Stimulated activated naive CD8-positive, alpha-beta T cell treated with anti-CD3 and anti-CD28 coated beads, Interleukin-15, Interleukin-2, amounts not matched to agents 100 ng/mL and 50 ng/mL, for 24 hours (primary cell): ENCODE measurements around the gene TIMM44.
"Not testable (repeated sequence)": the region's sequence is repeated elsewhere in the genome, so short reads cannot be mapped to it uniquely, and the experiment has no call there.

Experiments used
- H3K27ac Mint-ChIP-seq: one replicate; pipeline ENCODE4 v1.8.0; 2021; ENCODE audit warnings: mild to moderate bottlenecking, mixed read lengths
- H3K27me3 Mint-ChIP-seq: one replicate; pipeline ENCODE4 v1.8.0; 2021; ENCODE audit warnings: mixed read lengths
- H3K36me3 Mint-ChIP-seq: one replicate; pipeline ENCODE4 v1.8.0; 2021; ENCODE audit warnings: low read depth, mixed read lengths
- H3K4me1 Mint-ChIP-seq: one replicate; pipeline ENCODE4 v1.8.0; 2021; ENCODE audit warnings: low read depth, mixed read lengths
- H3K4me3 Mint-ChIP-seq: one replicate; pipeline ENCODE4 v1.8.0; 2021; ENCODE audit warnings: mild to moderate bottlenecking, mixed read lengths
- H3K9me3 Mint-ChIP-seq: one replicate; pipeline ENCODE4 v1.8.0; 2021; ENCODE audit warnings: mixed read lengths

Gene TIMM44

DNA sequence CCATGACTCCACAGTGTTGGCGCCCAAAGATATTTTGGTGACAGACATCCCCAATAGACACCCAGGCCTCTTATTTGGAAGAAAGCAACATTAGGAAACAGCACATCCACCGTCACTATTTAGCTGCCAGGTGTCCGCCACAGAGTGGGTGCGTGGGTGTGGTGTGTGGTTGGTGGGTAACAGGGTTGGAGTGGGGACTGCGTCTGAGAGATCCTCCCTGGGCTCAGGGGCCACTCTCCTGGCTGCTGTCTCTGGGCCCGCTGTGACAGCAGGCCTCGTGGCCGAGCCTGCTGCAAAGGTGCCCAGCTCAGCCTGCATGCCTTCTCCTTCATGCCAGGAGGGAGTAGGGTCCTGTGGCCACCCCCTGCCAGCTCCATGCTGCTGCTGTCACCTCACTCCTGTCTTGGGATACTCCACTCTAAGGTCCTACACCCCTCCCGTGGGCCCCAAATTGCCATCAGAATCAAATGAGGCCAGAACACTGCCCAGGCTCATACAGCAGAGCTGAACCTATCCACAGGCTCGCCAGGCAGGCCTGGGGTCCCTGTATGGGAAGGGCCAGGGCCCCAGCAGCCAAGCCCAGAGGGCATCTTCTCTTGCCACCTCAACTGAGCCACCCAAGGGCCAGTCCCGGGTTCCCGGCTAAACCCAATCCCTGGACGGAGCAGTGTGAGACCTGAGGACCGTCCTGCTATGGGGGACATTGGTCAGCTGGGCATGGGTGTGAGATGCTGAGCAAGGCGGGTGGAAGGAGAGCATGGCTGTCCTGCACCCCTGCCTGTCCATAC, 24.7 kb upstream of the TIMM44 start:
- H3K4me1 Mint-ChIP-seq, result no peaks in the 10 kb centered on the region
- H3K27ac Mint-ChIP-seq, result no peak overlapping the region
- H3K4me3 Mint-ChIP-seq, result no peak overlapping the region
- peaks cover 30% of the 10 kb centered on the region for H3K36me3 Mint-ChIP-seq
- no peaks in the 10 kb centered on the region for H3K9me3 Mint-ChIP-seq
- H3K27me3 Mint-ChIP-seq, result no peaks in the 10 kb centered on the region

- Mint-ChIP-seq H3K27ac (no peak overlapping the region), H3K4me1 (no peaks in the 10 kb centered on the region), H3K36me3 (peaks cover 39% of the 10 kb centered on the region), H3K27me3 (no peaks in the 10 kb centered on the region), H3K9me3 (no peaks in the 10 kb centered on the region), H3K4me3 (no peak overlapping the region)
Measured at GRCh38 chr19:7965921-7966665, 22.6 kb upstream of the TIMM44 start.

GRCh38 chr19:7965259-7965841, 21.9 kb upstream of the TIMM44 start:
- peaks cover 41% of the 10 kb centered on the region for H3K36me3 Mint-ChIP-seq
- no peak overlapping the region for H3K4me3 Mint-ChIP-seq
- no peaks in the 10 kb centered on the region for H3K9me3 Mint-ChIP-seq
- H3K27ac Mint-ChIP-seq, result peak overlapping the region; percentile 55
- H3K27me3 Mint-ChIP-seq, result no peaks in the 10 kb centered on the region
- H3K4me1 Mint-ChIP-seq, result no peaks in the 10 kb centered on the region

GRCh38 chr19:7963566-7963965, 20.1 kb upstream of the TIMM44 start:
- H3K4me3 Mint-ChIP-seq, result no peak overlapping the region
- H3K36me3 Mint-ChIP-seq, result peaks cover 47% of the 10 kb centered on the region
- H3K9me3 Mint-ChIP-seq, result no peaks in the 10 kb centered on the region
- no peak overlapping the region for H3K27ac Mint-ChIP-seq
- H3K27me3 Mint-ChIP-seq, result no peaks in the 10 kb centered on the region
- H3K4me1 Mint-ChIP-seq, result peaks cover 7% of the 10 kb centered on the region

DNA sequence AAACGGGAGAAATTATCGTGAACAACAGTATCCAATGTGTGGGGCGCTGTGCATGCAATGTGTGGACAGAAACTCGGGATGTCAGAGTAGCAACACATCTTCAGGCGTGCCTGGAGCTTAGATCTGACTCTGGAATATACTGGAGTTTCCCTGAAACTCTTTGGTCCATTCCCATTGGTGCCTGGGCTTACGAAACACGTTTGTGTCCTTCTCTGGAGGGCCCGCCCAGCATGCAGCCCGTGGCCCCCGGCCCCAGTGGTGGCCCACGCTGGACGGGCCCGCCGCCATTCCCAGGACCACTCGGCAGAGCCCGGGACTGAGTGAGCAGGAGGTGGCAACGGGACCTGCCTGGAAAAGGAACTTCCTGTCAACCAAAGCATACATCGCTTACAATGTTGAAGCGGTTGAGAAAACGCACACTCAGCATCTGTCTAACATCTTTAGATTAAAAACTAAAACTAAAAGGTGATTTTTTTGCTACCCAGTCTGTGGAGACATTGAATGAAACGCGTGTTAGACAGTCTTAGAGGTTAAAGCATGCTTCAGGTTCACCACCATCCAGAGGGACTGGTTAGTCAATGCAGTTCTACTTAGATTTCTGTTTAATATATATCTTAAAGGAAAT, 19.3 kb upstream of the TIMM44 start:
- H3K9me3 Mint-ChIP-seq, result no peaks in the 10 kb centered on the region
- peaks cover 50% of the 10 kb centered on the region for H3K36me3 Mint-ChIP-seq
- H3K4me3 Mint-ChIP-seq, result no peak overlapping the region
- no peaks in the 10 kb centered on the region for H3K27me3 Mint-ChIP-seq
- H3K4me1 Mint-ChIP-seq, result peaks cover 7% of the 10 kb centered on the region
- H3K27ac Mint-ChIP-seq, result no peak overlapping the region

DNA sequence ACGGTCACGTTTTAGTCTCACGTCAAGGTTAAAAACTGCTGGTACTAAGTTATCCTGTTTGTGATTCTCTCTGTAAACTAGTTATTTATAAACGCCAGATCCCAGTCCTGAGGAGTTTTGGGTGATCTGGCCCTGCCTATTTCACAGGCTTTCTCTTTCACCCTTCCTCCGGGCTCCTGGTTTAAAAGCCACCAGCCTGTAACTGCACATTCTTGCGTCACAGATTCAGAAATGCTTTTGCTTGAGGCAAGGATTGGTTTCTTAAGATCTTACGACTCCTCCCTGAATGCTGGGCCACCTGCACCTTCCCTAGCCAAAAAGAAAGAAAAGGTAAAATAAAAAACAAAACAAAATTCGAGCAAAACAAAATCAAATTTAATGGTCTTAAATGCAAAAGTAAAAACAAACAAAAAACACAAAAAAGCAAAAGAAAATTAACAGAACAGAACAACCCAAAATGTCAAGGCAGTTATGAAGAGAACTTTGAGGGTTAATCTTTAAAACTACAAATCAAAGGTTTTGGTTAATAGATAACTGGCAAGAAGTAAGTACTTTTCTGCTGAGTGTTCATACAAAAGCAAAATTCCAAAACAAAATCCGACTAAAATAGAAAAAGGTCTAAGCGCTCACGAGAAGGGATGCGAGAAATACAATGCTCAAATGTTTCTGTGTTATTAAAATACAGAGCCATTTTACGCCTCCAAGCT, 18.6 kb upstream of the TIMM44 start:
- Mint-ChIP-seq H3K27ac (no peak overlapping the region), H3K4me3 (no peak overlapping the region), H3K9me3 (no peaks in the 10 kb centered on the region), H3K36me3 (peaks cover 43% of the 10 kb centered on the region), H3K4me1 (peaks cover 7% of the 10 kb centered on the region), H3K27me3 (no peaks in the 10 kb centered on the region)

- peaks cover 38% of the 10 kb centered on the region for H3K36me3 Mint-ChIP-seq
- H3K27me3 Mint-ChIP-seq, H3K4me1 Mint-ChIP-seq, H3K9me3 Mint-ChIP-seq, H3K4me3 Mint-ChIP-seq, H3K27ac Mint-ChIP-seq: not testable (repeated sequence)
Measured at GRCh38 chr19:7961082-7961481, 17.6 kb upstream of the TIMM44 start.

GRCh38 chr19:7959211-7959610, 15.7 kb upstream of the TIMM44 start:
- Mint-ChIP-seq H3K4me3 (no peak overlapping the region), H3K4me1 (peaks cover 7% of the 10 kb centered on the region), H3K27me3 (no peaks in the 10 kb centered on the region), H3K9me3 (no peaks in the 10 kb centered on the region), H3K36me3 (peaks cover 29% of the 10 kb centered on the region), H3K27ac (no peak overlapping the region)

DNA sequence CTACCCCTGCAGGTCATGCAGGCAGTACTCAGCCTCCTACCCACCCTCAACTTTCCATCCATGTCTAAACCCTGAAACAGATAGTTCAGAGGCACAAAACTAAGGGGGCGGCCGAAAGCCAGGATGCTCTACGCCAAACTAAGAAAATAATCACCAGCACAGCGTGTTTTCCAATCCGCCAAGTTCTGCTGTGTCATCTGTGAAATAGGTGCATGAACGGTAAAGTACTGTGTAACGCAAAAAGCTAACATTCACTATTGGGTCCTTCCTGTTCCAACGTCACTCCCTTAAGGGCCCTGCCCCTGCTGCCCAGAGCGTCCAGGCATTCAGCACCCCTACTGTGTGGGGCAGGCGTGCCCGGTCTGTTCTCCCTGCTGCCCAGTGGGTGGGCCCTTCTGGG, 12.2 kb upstream of the TIMM44 start:
- H3K27me3 Mint-ChIP-seq, result no peaks in the 10 kb centered on the region
- peaks cover 15% of the 10 kb centered on the region for H3K36me3 Mint-ChIP-seq
- peaks cover 7% of the 10 kb centered on the region for H3K4me1 Mint-ChIP-seq
- no peak overlapping the region for H3K4me3 Mint-ChIP-seq
- no peaks in the 10 kb centered on the region for H3K9me3 Mint-ChIP-seq
- no peak overlapping the region for H3K27ac Mint-ChIP-seq

DNA sequence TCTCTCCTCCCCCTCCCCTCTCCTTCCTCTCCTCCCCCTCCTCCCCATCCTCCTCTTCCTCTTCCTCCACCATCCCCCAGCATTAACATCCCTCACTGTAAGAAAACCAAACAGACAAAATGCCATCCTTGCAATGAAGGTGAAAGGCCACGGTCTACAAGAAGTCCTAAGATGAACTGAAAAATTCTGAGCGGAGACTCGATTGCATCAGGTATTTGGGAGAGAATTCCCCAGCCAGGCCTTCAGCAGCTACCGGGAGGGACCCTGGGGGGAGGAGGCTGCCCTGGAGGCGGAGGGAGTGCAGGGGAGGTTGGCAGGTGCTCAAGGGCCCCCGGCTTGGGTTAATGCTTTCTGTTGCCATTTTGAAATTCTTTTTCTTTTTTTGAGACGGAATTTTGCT, 10.1 kb upstream of the TIMM44 start:
- H3K4me3 Mint-ChIP-seq, result no peak overlapping the region
- H3K27ac Mint-ChIP-seq, result no peak overlapping the region
- H3K27me3 Mint-ChIP-seq, result no peaks in the 10 kb centered on the region
- H3K9me3 Mint-ChIP-seq, result no peaks in the 10 kb centered on the region
- H3K36me3 Mint-ChIP-seq, result peaks cover 4% of the 10 kb centered on the region
- H3K4me1 Mint-ChIP-seq, result no peaks in the 10 kb centered on the region

DNA sequence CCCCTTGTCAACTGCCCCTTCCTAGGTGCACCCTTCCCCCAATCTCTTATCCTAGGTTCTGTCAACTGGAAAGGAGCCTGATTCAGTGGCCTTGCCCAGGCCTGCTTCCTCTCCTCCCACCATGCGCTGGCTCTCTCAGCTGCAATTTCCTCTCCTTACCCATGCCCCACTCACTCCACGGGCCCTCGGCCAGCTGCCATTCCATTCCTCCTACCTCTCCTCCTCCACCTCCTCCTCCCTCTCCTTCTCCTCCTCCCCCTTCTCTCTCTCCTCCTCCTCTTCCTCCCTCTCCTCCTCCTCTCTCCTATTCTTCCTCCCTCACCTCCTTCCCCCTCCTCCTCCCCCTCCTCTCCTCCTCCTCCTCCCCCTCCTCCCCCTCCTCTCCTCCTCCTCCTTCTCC, 9.6 kb upstream of the TIMM44 start:
- H3K36me3 Mint-ChIP-seq, result no peaks in the 10 kb centered on the region
- H3K27ac Mint-ChIP-seq, result no peak overlapping the region
- no peaks in the 10 kb centered on the region for H3K27me3 Mint-ChIP-seq
- no peaks in the 10 kb centered on the region for H3K4me1 Mint-ChIP-seq
- H3K9me3 Mint-ChIP-seq, result no peaks in the 10 kb centered on the region
- H3K4me3 Mint-ChIP-seq, result no peak overlapping the region

GRCh38 chr19:7947939-7948338, 4.5 kb upstream of the TIMM44 start:
- peaks cover 15% of the 10 kb centered on the region for H3K4me1 Mint-ChIP-seq
- no peak overlapping the region for H3K4me3 Mint-ChIP-seq
- no peaks in the 10 kb centered on the region for H3K9me3 Mint-ChIP-seq
- no peaks in the 10 kb centered on the region for H3K27me3 Mint-ChIP-seq
- no peaks in the 10 kb centered on the region for H3K36me3 Mint-ChIP-seq
- no peak overlapping the region for H3K27ac Mint-ChIP-seq

DNA sequence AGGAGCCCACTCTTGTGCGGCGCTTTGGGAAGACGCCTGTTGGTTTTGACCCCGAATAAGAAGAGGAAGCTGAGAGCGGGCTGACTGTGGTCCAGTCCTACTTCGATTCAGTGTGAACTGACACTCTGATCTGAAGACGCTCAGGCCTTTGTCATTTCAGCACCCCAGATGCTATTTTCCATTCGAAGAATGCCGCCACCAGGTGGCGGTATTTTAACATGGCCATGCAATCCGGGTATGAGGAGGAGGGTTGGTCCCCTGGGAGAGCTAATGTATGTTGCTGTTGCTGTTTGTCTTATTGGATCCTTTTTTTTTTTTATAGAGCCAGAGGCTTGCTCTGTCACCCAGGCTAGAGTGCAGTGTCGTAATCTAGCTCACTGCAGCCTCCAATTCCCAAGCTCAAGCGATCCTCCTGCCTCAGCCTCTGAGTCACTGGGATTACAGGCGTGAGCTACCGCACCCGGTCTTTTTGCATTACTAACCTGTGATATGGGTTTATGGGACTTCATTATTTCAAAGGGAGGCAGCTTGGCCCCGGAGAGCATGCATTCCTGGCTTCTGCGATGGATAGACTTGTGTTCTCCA, 803 bp upstream of the TIMM44 start:
- peak overlapping the region; percentile 93 for H3K4me3 Mint-ChIP-seq
- peaks cover 40% of the 10 kb centered on the region for H3K4me1 Mint-ChIP-seq
- no peaks in the 10 kb centered on the region for H3K9me3 Mint-ChIP-seq
- H3K36me3 Mint-ChIP-seq, result peaks cover 11% of the 10 kb centered on the region
- no peaks in the 10 kb centered on the region for H3K27me3 Mint-ChIP-seq
- H3K27ac Mint-ChIP-seq, result peak overlapping the region; percentile 98

DNA sequence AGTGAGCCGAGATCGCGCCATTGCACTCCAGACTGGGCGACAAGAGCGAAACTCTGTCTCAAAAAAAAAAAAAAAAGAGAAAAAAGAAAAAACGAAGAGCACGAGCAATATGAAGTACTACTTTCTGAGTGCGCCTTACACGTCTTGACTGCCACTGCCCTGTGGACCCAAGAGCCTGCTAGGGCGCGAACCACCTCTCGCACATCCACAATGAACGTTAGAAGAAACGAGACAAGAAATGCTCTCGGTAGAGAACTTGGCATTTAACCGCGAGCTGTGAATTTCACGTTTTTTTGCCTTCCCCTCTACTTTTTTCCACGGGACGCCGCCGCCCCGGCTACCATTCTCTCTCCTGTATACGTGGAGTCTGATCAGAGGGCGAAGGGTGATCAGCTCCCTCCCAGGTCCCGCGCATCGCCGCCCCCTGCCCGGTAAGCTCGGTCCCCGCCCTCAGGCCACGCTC, 454 bp downstream of the TIMM44 start:
- H3K4me1 Mint-ChIP-seq, result peaks cover 43% of the 10 kb centered on the region
- H3K9me3 Mint-ChIP-seq, result no peaks in the 10 kb centered on the region
- peak overlapping the region; percentile 98 for H3K27ac Mint-ChIP-seq
- peak overlapping the region; percentile 93 for H3K4me3 Mint-ChIP-seq
- H3K27me3 Mint-ChIP-seq, result no peaks in the 10 kb centered on the region
- H3K36me3 Mint-ChIP-seq, result peaks cover 17% of the 10 kb centered on the region
